IMR-90 (cell line): ENCODE measurements around the gene PTCH1. TPM values are rescaled to one million over a fixed set of nuclear protein-coding genes. Genes with fewer than 3 reads are reported as not detected.

Source experiments
- ATAC-seq: fragments of 200-7000 bp; cut with Tn5 transposase; 2 replicates; pipeline ENCODE4 v1.9.1; 2020; ENCODE audit warnings: low read depth, mild to moderate bottlenecking, moderate library complexity
- BruUV-seq: library from RNA; stranded (reverse); fragments of 400-500 nt; replicated peaks from 2 replicates; lab custom pipeline; 2021; lab: Mats Ljungman, UMichigan
- CTCF ChIA-PET: fragments of 300-600 bp; formaldehyde crosslinking; extraction: SDS; loops from one replicate; lab custom pipeline; 2021; ENCODE audit warnings: antibody characterized with exemption; lab: Yijun Ruan, JAX
- POLR2A ChIA-PET: fragments of 300-600 bp; sonication (Branson Sonifier 250); formaldehyde crosslinking; loops from one replicate; lab custom pipeline; 2022; ENCODE audit warnings: antibody characterized with exemption; ENCODE audit not compliant: unreplicated experiment; lab: Charles Lee
- DNase-seq: peaks from one replicate; pipeline ENCODE4 v3.0.0; 2013
- H2AFZ ChIP-seq: replicated peaks from 2 replicates; pipeline ENCODE3; 2013; ENCODE audit warnings: low read length, mild to moderate bottlenecking; ENCODE audit not compliant: poor library complexity
- H2AK5ac ChIP-seq: 2 replicates; pipeline ENCODE4 v1.6.1; 2013; ENCODE audit warnings: low read depth, low read length, inconsistent platforms
- H2AK9ac ChIP-seq: replicated peaks from 2 replicates; pipeline ENCODE3; 2013; ENCODE audit warnings: mild to moderate bottlenecking, low read depth, low read length, moderate library complexity; ENCODE audit not compliant: poor library complexity
- H2BK120ac ChIP-seq: 2 replicates; pipeline ENCODE4 v1.6.1; 2013; ENCODE audit warnings: low read depth, low read length, inconsistent platforms
- H2BK15ac ChIP-seq: 3 replicates; pipeline ENCODE4 v1.6.1; 2013; ENCODE audit warnings: low read depth, low read length, inconsistent platforms
- H2BK20ac ChIP-seq: 2 replicates; pipeline ENCODE4 v1.6.1; 2013; ENCODE audit warnings: low read depth, mild to moderate bottlenecking, inconsistent platforms, low read length, moderate library complexity
- H2BK5ac ChIP-seq: 2 replicates; pipeline ENCODE4 v1.6.1; 2013; ENCODE audit warnings: mild to moderate bottlenecking, low read depth, low read length, inconsistent platforms; ENCODE audit not compliant: poor library complexity, severe bottlenecking
- H3K14ac ChIP-seq: replicated peaks from 2 replicates; pipeline ENCODE4 v1.6.1; 2013; ENCODE audit warnings: low read depth, low read length, inconsistent platforms
- H3K18ac ChIP-seq: 2 replicates; pipeline ENCODE4 v1.6.1; 2013; ENCODE audit warnings: low read depth, low read length, control low read depth
- H3K23ac ChIP-seq: 2 replicates; pipeline ENCODE4 v1.6.1; 2013; ENCODE audit warnings: low read depth, low read length, inconsistent platforms
- H3K27ac ChIP-seq: 2 replicates; pipeline ENCODE4 v1.5.1; 2013; ENCODE audit warnings: mild to moderate bottlenecking, control low read depth, low read length; ENCODE audit not compliant: insufficient read depth
- H3K27me3 ChIP-seq: 2 replicates; pipeline ENCODE4 v1.6.1; 2013; ENCODE audit warnings: low read length; ENCODE audit not compliant: control insufficient read depth, insufficient read depth
- H3K36me3 ChIP-seq: 2 replicates; pipeline ENCODE4 v1.6.1; 2013; ENCODE audit warnings: low read length, mixed read lengths; ENCODE audit not compliant: control insufficient read depth, insufficient read depth
- H3K4ac ChIP-seq: 2 replicates; pipeline ENCODE4 v1.6.1; 2013; ENCODE audit warnings: low read depth, low read length, inconsistent platforms
- H3K4me1 ChIP-seq: 2 replicates; pipeline ENCODE4 v1.6.1; 2013; ENCODE audit warnings: low read length, mixed read lengths; ENCODE audit not compliant: control insufficient read depth, insufficient read depth
- H3K4me2 ChIP-seq: 2 replicates; pipeline ENCODE4 v1.6.1; 2013; ENCODE audit warnings: low read depth, mild to moderate bottlenecking, control low read depth, low read length, moderate library complexity
- H3K4me3 ChIP-seq: 2 replicates; pipeline ENCODE4 v1.5.1; 2013; ENCODE audit warnings: low read depth, mild to moderate bottlenecking, control low read depth, low read length, moderate library complexity; ENCODE audit not compliant: insufficient read depth
- H3K56ac ChIP-seq: 2 replicates; pipeline ENCODE4 v1.6.1; 2013; ENCODE audit warnings: low read length, inconsistent platforms; ENCODE audit not compliant: insufficient read depth; ENCODE audit errors: extremely low read depth
- H3K79me1 ChIP-seq, 2 experiments: 2 replicates each; pipeline ENCODE4 v1.6.1; 2013; ENCODE audit warnings: low read length in 2 of 2, inconsistent platforms in 1 of 2, low read depth in 1 of 2
- H3K9ac ChIP-seq: 2 replicates; pipeline ENCODE4 v1.6.1; 2013; ENCODE audit warnings: low read depth, low read length, control low read depth
- H3K9me1 ChIP-seq: 2 replicates; pipeline ENCODE4 v1.6.1; 2013; ENCODE audit warnings: low read length, inconsistent platforms; ENCODE audit not compliant: insufficient read depth
- H3K9me3 ChIP-seq: 2 replicates; pipeline ENCODE4 v1.6.1; 2013; ENCODE audit warnings: low read length; ENCODE audit not compliant: control insufficient read depth, insufficient read depth
- H4K20me1 ChIP-seq: 2 replicates; pipeline ENCODE4 v1.6.1; 2013; ENCODE audit warnings: low read length, inconsistent platforms; ENCODE audit not compliant: insufficient read depth
- H4K5ac ChIP-seq: 2 replicates; pipeline ENCODE4 v1.6.1; 2013; ENCODE audit warnings: mild to moderate bottlenecking, low read depth, low read length, control low read depth
- H4K8ac ChIP-seq, 2 experiments: 2 replicates each; pipeline ENCODE4 v1.6.1; 2013; ENCODE audit warnings: low read depth in 2 of 2, low read length in 2 of 2, control low read depth in 1 of 2, inconsistent platforms in 1 of 2
- H4K91ac ChIP-seq: 2 replicates; pipeline ENCODE4 v1.6.1; 2013; ENCODE audit warnings: low read depth, low read length, inconsistent platforms; ENCODE audit not compliant: insufficient read depth
- CEBPB ChIP-seq: IDR thresholded peaks from 2 replicates; pipeline ENCODE4 v1.6.1; 2012; ENCODE audit warnings: low read depth, low read length, improper control_type of control experiment
- CHD1 ChIP-seq: IDR thresholded peaks from 2 replicates; pipeline ENCODE4 v1.6.1; 2012; ENCODE audit warnings: low read depth, low read length, improper control_type of control experiment
- POLR2A ChIP-seq: IDR thresholded peaks from 2 replicates; pipeline ENCODE4 v1.6.1; 2012; ENCODE audit warnings: mild to moderate bottlenecking, low read depth, low read length
- RAD21 ChIP-seq: IDR thresholded peaks from 2 replicates; pipeline ENCODE4 v1.6.1; 2012; ENCODE audit warnings: low read length, improper control_type of control experiment
- RFX5 ChIP-seq: IDR thresholded peaks from 2 replicates; pipeline ENCODE4 v1.8.0; 2012; ENCODE audit warnings: low read depth, mild to moderate bottlenecking, low read length, moderate library complexity
- SMC3 ChIP-seq: fragments of 150-350 bp; IDR thresholded peaks from 2 replicates; pipeline ENCODE4 v1.6.1; 2016; ENCODE audit warnings: low read depth, mild to moderate bottlenecking, antibody characterized with exemption, low read length, moderate library complexity
- WGBS, 2 experiments: methylation state at CpG; one replicate each; pipeline versions ENCODE4 v1.1.5 to v1.1.7; 2013; ENCODE audit warnings: missing lambda C conversion rate in 2 of 2; ENCODE audit not compliant: insufficient read length in 1 of 2; ENCODE audit errors: extremely low coverage in 2 of 2; 5-methylcytosine and 5-hydroxymethylcytosine counted together
- dilution Hi-C: fragments of 300-500 bp; cut with HindIII; formaldehyde crosslinking; loops from one replicate; pipeline ENCODE4 v1.14.3; 2018; ENCODE audit warnings: low sequenced_read_pairs; ENCODE audit not compliant: unreplicated experiment
- in situ Hi-C: fragments of 300-500 bp; cut with MboI; formaldehyde crosslinking; loops from 3 replicates; pipeline ENCODE4 v1.14.3; 2019; ENCODE audit warnings: low sequenced_read_pairs, inconsistent platforms, mixed read lengths
- intact Hi-C: fragments of 100-400 bp; cut with micrococcal nuclease; formaldehyde crosslinking; loops from 2 replicates; pipeline ENCODE4 v1.10.0; 2022
- polyA plus RNA-seq, 3 experiments: library from polyadenylated mRNA; depleted of rRNA; stranded (reverse); fragments of >200 nt; gene quantifications; 2 replicates each; pipeline ENCODE4 v1.2.3, GENCODE V29; 2012; ENCODE audit warnings: low replicate concordance in 1 of 3
- total RNA-seq: library from RNA; depleted of rRNA; stranded (reverse); fragments of >200 nt; gene quantifications from 2 replicates; pipeline ENCODE4 v1.2.3, GENCODE V29; 2012
- TF ChIP-seq, protein P1 (sequence below): fragments of 150-350 bp; IDR thresholded peaks from 2 replicates; pipeline ENCODE4 v1.6.1; 2016; ENCODE audit warnings: low read depth, mild to moderate bottlenecking, low read length, moderate library complexity, borderline replicate concordance

PTCH1 gene
- total and polyA plus RNA-seq, 2 of the 4 experiments (the other 2 are of a cell fraction): 4.1 to 5.0 TPM

DNA sequence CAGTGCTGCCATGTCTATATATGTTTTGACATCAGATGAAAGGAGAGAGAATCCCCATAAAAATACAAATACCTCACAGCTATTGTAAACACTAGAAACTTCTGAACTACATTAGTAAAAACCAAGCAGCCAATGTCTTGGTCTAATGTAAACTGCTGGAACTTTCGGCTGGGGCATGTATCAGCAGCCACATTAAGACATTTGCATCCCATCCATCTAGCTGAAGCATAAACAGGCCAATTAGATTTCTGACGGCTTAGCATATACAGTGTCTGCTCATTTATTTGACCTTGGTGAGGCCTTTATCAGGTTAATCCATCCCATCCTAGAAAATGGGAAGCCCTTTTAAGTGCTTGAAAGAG, 65.7 kb downstream of the PTCH1 start:
- no peak overlapping the region for H2AK5ac ChIP-seq
- dilution Hi-C loops: no loop called here
- H2AFZ ChIP-seq: no peak overlapping the region
- WGBS, 2 experiments: no CpG with 5 or more reads among the region's 2 CpGs
- peaks cover 10% of the 10 kb centered on the region for H3K4me1 ChIP-seq
- BruUV-seq: no TSS peak
- POLR2A ChIA-PET: no interaction called here
- H3K9ac ChIP-seq: no peak overlapping the region
- no peaks in the 10 kb centered on the region for H4K20me1 ChIP-seq
- no peaks in the 10 kb centered on the region; the same call in 1 of the 2 replicates for H3K9me1 ChIP-seq
- no peaks in the 10 kb centered on the region for H3K27me3 ChIP-seq
- no peak overlapping the region for H2BK15ac ChIP-seq
- no peaks in the 10 kb centered on the region for H3K79me1 ChIP-seq
- ATAC-seq: peak; percentile 84
- TF ChIP-seq SMC3: no peak
- no peak for TF ChIP-seq RAD21
- TF ChIP-seq RFX5: no peak
- TF ChIP-seq CEBPB: no peak
- TF ChIP-seq, protein P1, sequence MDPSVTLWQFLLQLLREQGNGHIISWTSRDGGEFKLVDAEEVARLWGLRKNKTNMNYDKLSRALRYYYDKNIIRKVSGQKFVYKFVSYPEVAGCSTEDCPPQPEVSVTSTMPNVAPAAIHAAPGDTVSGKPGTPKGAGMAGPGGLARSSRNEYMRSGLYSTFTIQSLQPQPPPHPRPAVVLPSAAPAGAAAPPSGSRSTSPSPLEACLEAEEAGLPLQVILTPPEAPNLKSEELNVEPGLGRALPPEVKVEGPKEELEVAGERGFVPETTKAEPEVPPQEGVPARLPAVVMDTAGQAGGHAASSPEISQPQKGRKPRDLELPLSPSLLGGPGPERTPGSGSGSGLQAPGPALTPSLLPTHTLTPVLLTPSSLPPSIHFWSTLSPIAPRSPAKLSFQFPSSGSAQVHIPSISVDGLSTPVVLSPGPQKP: no peak
- no peak for TF ChIP-seq CHD1
- no peak for TF ChIP-seq POLR2A
- in situ Hi-C loops: no loop called here
- H3K27ac ChIP-seq: no peak overlapping the region
- H3K18ac ChIP-seq: no peak overlapping the region
- H4K5ac ChIP-seq: no peak overlapping the region
- CTCF ChIA-PET: interaction anchor here (1.1 kb wide), 1 partner anchor 48 kb away, joined by 3 read pairs; no protein-coding TSS in a partner anchor
- no peak overlapping the region for H2BK20ac ChIP-seq
- H3K36me3 ChIP-seq: peaks cover 62% of the 10 kb centered on the region
- H3K23ac ChIP-seq: no peak overlapping the region
- no peak overlapping the region for H4K91ac ChIP-seq
- DNase-seq: no peak
- H3K4me3 ChIP-seq: no peak overlapping the region
- H2BK120ac ChIP-seq: no peak overlapping the region; the same call in 1 of the 2 replicates
- no peaks in the 10 kb centered on the region for H3K9me3 ChIP-seq
- H3K14ac ChIP-seq: no peak overlapping the region
- H3K56ac ChIP-seq: no peak overlapping the region
- H2BK5ac ChIP-seq: no peak overlapping the region
- no peak overlapping the region for H3K4me2 ChIP-seq
- H2AK9ac ChIP-seq: no peak overlapping the region
- H4K8ac ChIP-seq: no peak overlapping the region
- intact Hi-C loops: loop anchor here (5.0 kb wide), 1 partner anchor 144 kb away; no protein-coding TSS in a partner anchor
- no peak overlapping the region for H3K4ac ChIP-seq
